ENCODE results near the gene PSME3.

DNA sequence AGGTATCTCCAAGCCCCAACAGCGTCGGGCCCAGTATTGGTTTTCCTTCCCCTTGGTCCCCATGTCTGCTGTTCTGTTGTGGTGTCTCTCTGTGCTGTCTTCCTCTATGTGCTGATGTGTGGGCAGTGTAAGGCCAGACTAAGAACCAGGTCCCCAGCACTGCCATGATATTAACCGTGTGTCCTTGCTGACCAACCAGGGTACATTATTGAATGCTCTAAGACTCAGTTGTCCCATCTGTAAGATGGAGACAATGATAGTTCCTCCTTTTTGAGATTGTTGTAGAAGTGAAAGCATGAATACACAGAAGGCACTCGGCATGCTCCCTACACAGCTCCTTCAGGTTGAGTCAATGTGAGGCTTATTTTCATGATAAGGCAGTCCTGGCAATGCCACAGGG lies 38.5 kb downstream of the PSME3 start:
- TF ChIP-seq, protein P1, sequence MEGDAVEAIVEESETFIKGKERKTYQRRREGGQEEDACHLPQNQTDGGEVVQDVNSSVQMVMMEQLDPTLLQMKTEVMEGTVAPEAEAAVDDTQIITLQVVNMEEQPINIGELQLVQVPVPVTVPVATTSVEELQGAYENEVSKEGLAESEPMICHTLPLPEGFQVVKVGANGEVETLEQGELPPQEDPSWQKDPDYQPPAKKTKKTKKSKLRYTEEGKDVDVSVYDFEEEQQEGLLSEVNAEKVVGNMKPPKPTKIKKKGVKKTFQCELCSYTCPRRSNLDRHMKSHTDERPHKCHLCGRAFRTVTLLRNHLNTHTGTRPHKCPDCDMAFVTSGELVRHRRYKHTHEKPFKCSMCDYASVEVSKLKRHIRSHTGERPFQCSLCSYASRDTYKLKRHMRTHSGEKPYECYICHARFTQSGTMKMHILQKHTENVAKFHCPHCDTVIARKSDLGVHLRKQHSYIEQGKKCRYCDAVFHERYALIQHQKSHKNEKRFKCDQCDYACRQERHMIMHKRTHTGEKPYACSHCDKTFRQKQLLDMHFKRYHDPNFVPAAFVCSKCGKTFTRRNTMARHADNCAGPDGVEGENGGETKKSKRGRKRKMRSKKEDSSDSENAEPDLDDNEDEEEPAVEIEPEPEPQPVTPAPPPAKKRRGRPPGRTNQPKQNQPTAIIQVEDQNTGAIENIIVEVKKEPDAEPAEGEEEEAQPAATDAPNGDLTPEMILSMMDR (IDR thresholded peaks at IDR 0.05) = no peak
- no peak for TF ChIP-seq POLR2A (IDR thresholded peaks at IDR 0.05)

Data from heart left ventricle (tissue), 13 donors.